ENCODE data around the gene KRTAP19-8.
A peak's percentile ranks its signal among the peaks of the same experiment; 100 is the strongest.

Gene KRTAP19-8

DNA sequence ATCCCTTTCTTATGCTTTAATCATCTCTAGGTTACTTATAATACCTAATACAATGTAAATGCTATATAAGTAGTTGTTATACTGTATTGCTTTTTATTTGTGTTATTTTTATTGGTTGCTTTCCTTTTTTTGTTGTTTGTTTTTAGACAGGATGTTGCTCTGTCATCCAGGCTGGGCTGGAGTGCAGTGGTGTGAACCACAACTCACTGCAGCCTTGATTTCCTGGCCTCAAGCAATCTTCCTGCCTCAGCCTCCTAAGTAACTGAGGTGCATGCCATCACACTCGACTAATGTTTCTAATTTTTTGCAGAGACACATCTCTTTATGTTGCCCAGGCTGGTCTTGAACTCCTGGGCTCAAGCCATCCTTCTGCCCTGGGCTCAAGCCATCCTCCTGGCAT, 26.9 kb downstream of the KRTAP19-8 start:
- DNase-seq, result peak; percentile 5

GRCh38 chr21:31008355-31008754, 29.9 kb downstream of the KRTAP19-8 start:
- no peak for DNase-seq

DNA sequence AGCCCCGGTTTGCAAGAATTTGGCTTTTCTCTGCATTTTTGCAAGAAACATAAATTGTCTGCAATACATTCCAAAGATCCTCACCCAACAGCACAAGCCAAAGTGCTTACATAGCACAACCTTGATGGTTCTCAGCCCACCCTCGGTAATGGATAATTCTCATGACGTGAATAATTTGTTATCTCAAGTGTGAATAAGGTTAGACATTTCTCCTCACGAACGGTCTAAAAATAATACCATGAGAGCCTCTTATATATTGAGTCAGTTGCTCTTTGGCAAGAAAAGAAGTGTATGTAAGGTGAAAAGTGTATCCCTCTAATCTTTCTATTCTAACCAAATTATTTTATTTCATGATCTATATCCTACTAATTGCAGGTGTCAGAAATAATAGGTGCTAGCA, 33.3 kb downstream of the KRTAP19-8 start:
- DNase-seq, result no peak

GRCh38 chr21:31003471-31003870, 34.8 kb downstream of the KRTAP19-8 start:
- DNase-seq, result no peak

GRCh38 chr21:30997541-30997940, 40.7 kb downstream of the KRTAP19-8 start:
- no peak for DNase-seq

GRCh38 chr21:30996728-30997127, 41.5 kb downstream of the KRTAP19-8 start:
- no peak for DNase-seq

DNA sequence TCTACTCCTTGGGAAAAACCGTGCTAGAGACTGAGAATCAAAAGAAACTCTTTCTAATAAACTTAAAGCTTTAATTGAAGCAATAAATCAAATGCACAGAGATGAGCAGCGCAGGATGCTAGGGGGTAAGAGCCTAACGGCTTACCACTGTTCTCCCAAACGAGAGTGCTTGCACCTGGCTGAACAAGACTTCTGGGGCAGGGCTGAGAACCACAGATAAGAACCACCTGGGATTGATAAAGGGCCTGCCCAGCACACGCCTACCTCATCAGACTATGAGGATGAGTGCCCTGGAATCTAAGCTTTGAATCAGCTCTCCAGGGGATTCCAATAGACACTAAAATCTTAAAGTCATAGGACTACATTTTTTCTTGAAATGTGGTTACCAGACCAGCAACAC, 43.3 kb downstream of the KRTAP19-8 start:
- no peak for DNase-seq

DNA sequence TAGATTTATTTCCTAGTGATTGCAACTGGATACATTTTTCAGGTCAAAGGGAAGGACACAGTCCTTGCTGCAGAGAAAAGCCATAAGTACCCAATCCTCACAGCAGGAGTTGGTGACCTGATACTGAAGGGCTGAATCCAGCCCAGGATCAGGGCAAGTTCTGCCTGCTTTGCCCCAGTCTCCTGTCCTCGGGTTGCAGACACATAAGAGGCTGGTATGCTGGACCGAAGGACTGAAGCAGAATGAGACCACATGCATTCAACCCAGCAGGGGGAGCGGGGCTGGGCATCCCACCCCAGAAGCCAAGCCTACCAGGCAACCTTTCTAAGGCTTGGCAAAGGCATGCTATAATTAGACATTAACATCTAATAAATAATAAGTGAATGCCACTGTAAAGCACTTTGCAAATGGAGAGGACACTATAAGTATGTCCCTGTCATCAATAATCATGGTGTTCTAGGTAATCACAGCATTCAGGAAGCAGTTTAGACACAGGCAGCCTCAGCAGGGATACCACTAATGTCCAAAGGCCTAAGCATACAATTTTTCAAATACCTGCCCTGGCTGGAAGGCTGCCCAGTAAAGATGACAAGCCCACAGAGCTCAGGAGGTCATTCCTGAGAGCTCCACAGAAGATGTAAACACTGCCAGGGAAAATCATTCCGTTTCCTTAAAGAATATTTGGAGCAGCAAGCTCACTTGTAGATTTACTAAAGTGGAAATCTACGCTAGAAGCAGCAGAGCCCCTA, 47.6 kb downstream of the KRTAP19-8 start:
- no peak for DNase-seq

DNA sequence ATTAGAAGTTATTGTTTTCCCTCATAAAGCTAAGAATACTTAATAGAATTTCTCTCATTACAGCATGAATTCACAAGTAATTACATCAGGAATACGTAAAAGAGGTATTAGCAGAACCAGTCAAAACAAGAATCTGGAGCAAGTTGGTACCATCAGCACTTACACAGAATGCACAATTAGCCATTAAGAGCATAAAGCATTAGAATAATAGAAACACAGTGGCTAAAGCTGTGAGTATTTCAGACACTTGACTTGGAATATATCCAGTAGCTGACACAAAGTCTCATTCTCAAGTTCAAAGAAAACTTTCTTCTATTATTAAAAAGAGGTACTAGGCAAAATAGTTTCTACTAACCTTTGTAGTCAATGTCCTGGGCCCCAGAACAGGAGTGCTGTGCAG, 49.6 kb downstream of the KRTAP19-8 start:
- DNase-seq, result no peak
